Uterus (tissue), 2 donors: ENCODE measurements around the gene PPP2R3A.

Experiments used
- CTCF ChIP-seq, 4 experiments: fragments of 200-600 bp in 2 of 4; fragments of 450-650 bp in 2 of 4; sonication (generic) in 2 of 4; IDR thresholded peaks; one replicate each; pipeline ENCODE4 v1.5.1; 2016 to 2019; ENCODE audit warnings: antibody characterized with exemption in 4 of 4, mild to moderate bottlenecking in 2 of 4, moderate library complexity in 1 of 4
- POLR2A ChIP-seq, 2 donors: fragments of 450-650 bp; IDR thresholded peaks; one replicate each; pipeline ENCODE4 v1.6.1; 2016; ENCODE audit warnings: antibody characterized with exemption in 2 of 2, mild to moderate bottlenecking in 1 of 2, moderate library complexity in 1 of 2

GRCh38 chr3:135973841-135974240 lies 8.3 kb downstream of the PPP2R3A start:
- TF ChIP-seq CTCF (IDR thresholded peaks at IDR 0.05) (no peak), POLR2A (IDR thresholded peaks at IDR 0.05) (no peak)
